ENCODE data around the gene RARA.

Gene RARA

DNA sequence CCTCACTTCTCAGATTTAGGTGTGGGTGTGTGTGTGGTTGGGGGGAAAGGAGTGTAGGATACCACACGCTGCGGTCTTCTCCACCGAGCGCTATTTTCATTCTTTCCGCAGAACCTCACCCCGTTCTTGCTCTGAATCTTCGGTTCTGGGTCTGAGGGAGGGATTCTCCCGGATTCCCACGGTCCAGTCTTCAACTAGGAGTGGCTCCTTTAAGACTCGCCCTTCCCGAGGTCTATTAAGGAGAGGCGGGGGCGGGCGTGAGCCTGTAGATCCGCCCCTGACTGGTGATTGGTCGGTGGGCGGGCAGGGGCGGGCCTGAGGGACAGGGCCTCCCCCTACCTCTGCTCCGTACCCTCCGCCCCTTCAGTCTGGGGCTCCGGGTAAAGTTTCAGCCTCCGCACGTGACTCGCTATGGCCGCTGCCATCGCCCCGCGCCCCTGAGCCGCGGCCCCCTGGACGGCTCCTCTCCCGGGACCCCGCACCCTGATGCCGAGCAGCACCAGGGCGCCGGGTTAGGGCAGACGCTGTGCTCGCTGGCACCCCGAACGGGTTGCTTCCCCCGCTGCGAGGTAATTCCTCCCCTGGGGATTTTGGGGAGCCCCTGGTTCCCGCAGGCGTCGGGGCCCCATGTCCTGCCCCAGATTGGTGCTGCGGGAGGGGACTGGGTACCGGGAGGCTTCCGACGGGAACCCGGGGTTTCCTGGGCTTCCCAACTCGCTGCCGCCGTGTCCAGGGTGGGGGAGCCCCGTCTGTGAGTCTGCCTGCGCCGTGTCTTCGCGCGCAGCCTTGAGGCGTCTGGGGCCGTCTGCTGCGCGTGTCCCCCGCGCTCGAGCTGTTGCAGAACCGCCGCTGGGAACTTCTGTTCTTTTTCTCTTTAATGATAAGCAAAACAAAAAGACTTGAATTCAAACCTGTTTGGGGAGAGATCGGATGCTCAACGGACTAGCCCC is 9.2 kb downstream of the RARA start (continued):
- TF ChIP-seq, protein P1, sequence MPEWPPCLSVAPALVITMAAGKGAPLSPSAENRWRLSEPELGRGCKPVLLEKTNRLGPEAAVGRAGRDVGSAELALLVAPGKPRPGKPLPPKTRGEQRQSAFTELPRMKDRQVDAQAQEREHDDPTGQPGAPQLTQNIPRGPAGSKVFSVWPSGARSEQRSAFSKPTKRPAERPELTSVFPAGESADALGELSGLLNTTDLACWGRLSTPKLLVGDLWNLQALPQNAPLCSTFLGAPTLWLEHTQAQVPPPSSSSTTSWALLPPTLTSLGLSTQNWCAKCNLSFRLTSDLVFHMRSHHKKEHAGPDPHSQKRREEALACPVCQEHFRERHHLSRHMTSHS (tag by site-specific recombination; IDR thresholded peaks at IDR 0.05) = no peak
- TF ChIP-seq, protein P2, sequence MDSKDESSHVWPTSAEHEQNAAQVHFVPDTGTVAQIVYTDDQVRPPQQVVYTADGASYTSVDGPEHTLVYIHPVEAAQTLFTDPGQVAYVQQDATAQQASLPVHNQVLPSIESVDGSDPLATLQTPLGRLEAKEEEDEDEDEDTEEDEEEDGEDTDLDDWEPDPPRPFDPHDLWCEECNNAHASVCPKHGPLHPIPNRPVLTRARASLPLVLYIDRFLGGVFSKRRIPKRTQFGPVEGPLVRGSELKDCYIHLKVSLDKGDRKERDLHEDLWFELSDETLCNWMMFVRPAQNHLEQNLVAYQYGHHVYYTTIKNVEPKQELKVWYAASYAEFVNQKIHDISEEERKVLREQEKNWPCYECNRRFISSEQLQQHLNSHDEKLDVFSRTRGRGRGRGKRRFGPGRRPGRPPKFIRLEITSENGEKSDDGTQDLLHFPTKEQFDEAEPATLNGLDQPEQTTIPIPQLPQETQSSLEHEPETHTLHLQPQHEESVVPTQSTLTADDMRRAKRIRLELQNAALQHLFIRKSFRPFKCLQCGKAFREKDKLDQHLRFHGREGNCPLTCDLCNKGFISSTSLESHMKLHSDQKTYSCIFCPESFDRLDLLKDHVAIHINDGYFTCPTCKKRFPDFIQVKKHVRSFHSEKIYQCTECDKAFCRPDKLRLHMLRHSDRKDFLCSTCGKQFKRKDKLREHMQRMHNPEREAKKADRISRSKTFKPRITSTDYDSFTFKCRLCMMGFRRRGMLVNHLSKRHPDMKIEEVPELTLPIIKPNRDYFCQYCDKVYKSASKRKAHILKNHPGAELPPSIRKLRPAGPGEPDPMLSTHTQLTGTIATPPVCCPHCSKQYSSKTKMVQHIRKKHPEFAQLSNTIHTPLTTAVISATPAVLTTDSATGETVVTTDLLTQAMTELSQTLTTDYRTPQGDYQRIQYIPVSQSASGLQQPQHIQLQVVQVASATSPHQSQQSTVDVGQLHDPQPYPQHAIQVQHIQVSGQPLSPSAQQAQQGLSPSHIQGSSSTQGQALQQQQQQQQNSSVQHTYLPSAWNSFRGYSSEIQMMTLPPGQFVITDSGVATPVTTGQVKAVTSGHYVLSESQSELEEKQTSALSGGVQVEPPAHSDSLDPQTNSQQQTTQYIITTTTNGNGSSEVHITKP (tag by site-specific recombination; IDR thresholded peaks at IDR 0.05) = no peak
- no peak for TF ChIP-seq ZNF121 (tag by site-specific recombination; IDR thresholded peaks at IDR 0.05)
- TF ChIP-seq SP2 (tag by site-specific recombination; IDR thresholded peaks at IDR 0.05) = peak; percentile 96
- TF ChIP-seq ZNF664 (tag by site-specific recombination; IDR thresholded peaks at IDR 0.05) = no peak
- TF ChIP-seq ZNF350 (tag by site-specific recombination; IDR thresholded peaks at IDR 0.05) = no peak
- no peak for TF ChIP-seq ZNF223 (tag by site-specific recombination; IDR thresholded peaks at IDR 0.05)
- peak; percentile 63 for TF ChIP-seq ZNF76 (tag by site-specific recombination; IDR thresholded peaks at IDR 0.05; ENCODE audit: borderline replicate concordance, low read depth)
- TF ChIP-seq HOXC10 (CRISPR knock-in tag; IDR thresholded peaks at IDR 0.05) = no peak
- TF ChIP-seq ZNF596 (tag by site-specific recombination; IDR thresholded peaks at IDR 0.05) = no peak
- peak; percentile 80 for TF ChIP-seq ZXDB (tag by site-specific recombination; IDR thresholded peaks at IDR 0.05)
- TF ChIP-seq ZNF660 (tag by site-specific recombination; IDR thresholded peaks at IDR 0.05) = peak; percentile 11; the same call in 1 of the 2 replicates
- no peak for TF ChIP-seq ZNF19 (tag by site-specific recombination; IDR thresholded peaks at IDR 0.05; ENCODE audit: low read depth)
- TF ChIP-seq ZNF416 (tag by site-specific recombination; IDR thresholded peaks at IDR 0.05) = no peak
- no peak for TF ChIP-seq MEIS1 (CRISPR knock-in tag; IDR thresholded peaks at IDR 0.05; ENCODE audit: borderline replicate concordance)
- TF ChIP-seq ZBTB17 (tag by site-specific recombination; IDR thresholded peaks at IDR 0.05) = peak; percentile 50; the same call in 1 of the 2 replicates
- no peak for TF ChIP-seq ZNF768 (tag by site-specific recombination; IDR thresholded peaks at IDR 0.05)
- TF ChIP-seq ZNF335 (tag by site-specific recombination; conservative IDR thresholded peaks at IDR 0.05) = peak; percentile 66
- no peak for TF ChIP-seq ZNF776 (tag by site-specific recombination; IDR thresholded peaks at IDR 0.05; ENCODE audit: borderline replicate concordance)
- TF ChIP-seq, protein P3, sequence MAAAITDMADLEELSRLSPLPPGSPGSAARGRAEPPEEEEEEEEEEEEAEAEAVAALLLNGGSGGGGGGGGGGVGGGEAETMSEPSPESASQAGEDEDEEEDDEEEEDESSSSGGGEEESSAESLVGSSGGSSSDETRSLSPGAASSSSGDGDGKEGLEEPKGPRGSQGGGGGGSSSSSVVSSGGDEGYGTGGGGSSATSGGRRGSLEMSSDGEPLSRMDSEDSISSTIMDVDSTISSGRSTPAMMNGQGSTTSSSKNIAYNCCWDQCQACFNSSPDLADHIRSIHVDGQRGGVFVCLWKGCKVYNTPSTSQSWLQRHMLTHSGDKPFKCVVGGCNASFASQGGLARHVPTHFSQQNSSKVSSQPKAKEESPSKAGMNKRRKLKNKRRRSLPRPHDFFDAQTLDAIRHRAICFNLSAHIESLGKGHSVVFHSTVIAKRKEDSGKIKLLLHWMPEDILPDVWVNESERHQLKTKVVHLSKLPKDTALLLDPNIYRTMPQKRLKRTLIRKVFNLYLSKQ (tag by site-specific recombination; IDR thresholded peaks at IDR 0.05; ENCODE audit: borderline replicate concordance) = no peak
- no peak for TF ChIP-seq ZNF169 (tag by site-specific recombination; IDR thresholded peaks at IDR 0.05)
- no peak for TF ChIP-seq ZSCAN16 (tag by site-specific recombination; IDR thresholded peaks at IDR 0.05)
- no peak for TF ChIP-seq ZNF544 (tag by site-specific recombination; IDR thresholded peaks at IDR 0.05)
- TF ChIP-seq OVOL3 (tag by site-specific recombination; IDR thresholded peaks at IDR 0.05) = no peak
- no peak for TF ChIP-seq ZNF157 (tag by site-specific recombination; IDR thresholded peaks at IDR 0.05)
- no peak for TF ChIP-seq ZNF549 (tag by site-specific recombination; IDR thresholded peaks at IDR 0.05)
- TF ChIP-seq TRIM28 (IDR thresholded peaks at IDR 0.05; ENCODE audit: borderline replicate concordance, low read length) = no peak
- TF ChIP-seq ZNF658 (tag by site-specific recombination; IDR thresholded peaks at IDR 0.05) = no peak
- TF ChIP-seq, protein P4, sequence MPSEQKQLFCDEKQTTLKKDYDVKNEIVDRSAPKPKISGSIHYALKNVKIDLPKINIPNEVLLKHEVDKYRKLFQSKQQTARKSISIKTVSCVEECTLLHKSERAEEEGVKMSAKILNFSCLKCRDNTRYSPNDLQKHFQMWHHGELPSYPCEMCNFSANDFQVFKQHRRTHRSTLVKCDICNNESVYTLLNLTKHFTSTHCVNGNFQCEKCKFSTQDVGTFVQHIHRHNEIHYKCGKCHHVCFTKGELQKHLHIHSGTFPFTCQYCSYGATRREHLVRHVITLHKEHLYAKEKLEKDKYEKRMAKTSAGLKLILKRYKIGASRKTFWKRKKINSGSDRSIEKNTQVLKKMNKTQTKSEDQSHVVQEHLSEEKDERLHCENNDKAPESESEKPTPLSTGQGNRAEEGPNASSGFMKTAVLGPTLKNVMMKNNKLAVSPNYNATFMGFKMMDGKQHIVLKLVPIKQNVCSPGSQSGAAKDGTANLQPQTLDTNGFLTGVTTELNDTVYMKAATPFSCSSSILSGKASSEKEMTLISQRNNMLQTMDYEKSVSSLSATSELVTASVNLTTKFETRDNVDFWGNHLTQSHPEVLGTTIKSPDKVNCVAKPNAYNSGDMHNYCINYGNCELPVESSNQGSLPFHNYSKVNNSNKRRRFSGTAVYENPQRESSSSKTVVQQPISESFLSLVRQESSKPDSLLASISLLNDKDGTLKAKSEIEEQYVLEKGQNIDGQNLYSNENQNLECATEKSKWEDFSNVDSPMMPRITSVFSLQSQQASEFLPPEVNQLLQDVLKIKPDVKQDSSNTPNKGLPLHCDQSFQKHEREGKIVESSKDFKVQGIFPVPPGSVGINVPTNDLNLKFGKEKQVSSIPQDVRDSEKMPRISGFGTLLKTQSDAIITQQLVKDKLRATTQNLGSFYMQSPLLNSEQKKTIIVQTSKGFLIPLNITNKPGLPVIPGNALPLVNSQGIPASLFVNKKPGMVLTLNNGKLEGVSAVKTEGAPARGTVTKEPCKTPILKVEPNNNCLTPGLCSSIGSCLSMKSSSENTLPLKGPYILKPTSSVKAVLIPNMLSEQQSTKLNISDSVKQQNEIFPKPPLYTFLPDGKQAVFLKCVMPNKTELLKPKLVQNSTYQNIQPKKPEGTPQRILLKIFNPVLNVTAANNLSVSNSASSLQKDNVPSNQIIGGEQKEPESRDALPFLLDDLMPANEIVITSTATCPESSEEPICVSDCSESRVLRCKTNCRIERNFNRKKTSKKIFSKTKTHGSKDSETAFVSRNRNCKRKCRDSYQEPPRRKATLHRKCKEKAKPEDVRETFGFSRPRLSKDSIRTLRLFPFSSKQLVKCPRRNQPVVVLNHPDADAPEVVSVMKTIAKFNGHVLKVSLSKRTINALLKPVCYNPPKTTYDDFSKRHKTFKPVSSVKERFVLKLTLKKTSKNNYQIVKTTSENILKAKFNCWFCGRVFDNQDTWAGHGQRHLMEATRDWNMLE (tag by site-specific recombination; conservative IDR thresholded peaks at IDR 0.05; ENCODE audit: low read depth) = no peak
- no peak for TF ChIP-seq REPIN1 (tag by site-specific recombination; IDR thresholded peaks at IDR 0.05; ENCODE audit: low read depth)
